ENCODE data around the gene NOL12.

NOL12 gene

GRCh38 chr22:37684803-37685615 is 1.1 kb upstream of the NOL12 start:
- H3K9me3 ChIP-seq (ENCODE audit: control insufficient read depth, insufficient read depth, low read length) = no peaks in the 10 kb centered on the region
- no peak overlapping the region for H3K4me3 ChIP-seq (ENCODE audit: low read length)
- TF ChIP-seq EZH2phosphoT487 (IDR thresholded peaks at IDR 0.05; ENCODE audit: borderline replicate concordance, low read length) (no peak), CTCF (IDR thresholded peaks at IDR 0.05; ENCODE audit: low read depth, low read length, poor library complexity, severe bottlenecking) (no peak)
- no peaks in the 10 kb centered on the region for H4K20me1 ChIP-seq (ENCODE audit: control insufficient read depth, insufficient read depth, low read depth, low read length)
- peak overlapping the region; percentile 79 for H3K4me2 ChIP-seq (ENCODE audit: low read length)
- H3K27me3 ChIP-seq (ENCODE audit: control insufficient read depth, low read length) = no peaks in the 10 kb centered on the region
- H3K4me1 ChIP-seq (ENCODE audit: control insufficient read depth, low read length) = peaks cover 28% of the 10 kb centered on the region
- no peak overlapping the region for H3K27ac ChIP-seq (ENCODE audit: low read depth, low read length)
- H3K9me2 ChIP-seq (replicated peaks; ENCODE audit: control insufficient read depth, low read length) = no peaks in the 10 kb centered on the region
- H3K36me3 ChIP-seq (ENCODE audit: control insufficient read depth, low read length) = peaks cover 28% of the 10 kb centered on the region
- H3K79me2 ChIP-seq (ENCODE audit: control insufficient read depth, low read length) = peaks cover 30% of the 10 kb centered on the region
- peaks cover 4% of the 10 kb centered on the region for H3F3A ChIP-seq (ENCODE audit: control insufficient read depth, insufficient read depth)

GRCh38 chr22:37690407-37690806 is 4.3 kb downstream of the NOL12 start:
- Histone ChIP-seq H3K27ac (ENCODE audit: low read depth, low read length) (no peak overlapping the region), H3K79me2 (ENCODE audit: control insufficient read depth, low read length) (peaks cover 30% of the 10 kb centered on the region), H3K9me2 (replicated peaks; ENCODE audit: control insufficient read depth, low read length) (no peaks in the 10 kb centered on the region), H3K4me1 (ENCODE audit: control insufficient read depth, low read length) (peaks cover 13% of the 10 kb centered on the region), H3F3A (ENCODE audit: control insufficient read depth, insufficient read depth) (0 out of 2 replicates have a peak, but pooled peaks cover 2% of the 10 kb centered on the region), H4K20me1 (ENCODE audit: control insufficient read depth, insufficient read depth, low read depth, low read length) (no peaks in the 10 kb centered on the region), H3K36me3 (ENCODE audit: control insufficient read depth, low read length) (peaks cover 55% of the 10 kb centered on the region), H3K27me3 (ENCODE audit: control insufficient read depth, low read length) (no peaks in the 10 kb centered on the region), H3K4me2 (ENCODE audit: low read length) (no peak overlapping the region), H3K9me3 (ENCODE audit: control insufficient read depth, insufficient read depth, low read length) (no peaks in the 10 kb centered on the region), H3K4me3 (ENCODE audit: low read length) (no peak overlapping the region)
- TF ChIP-seq CTCF (IDR thresholded peaks at IDR 0.05; ENCODE audit: low read depth, low read length, poor library complexity, severe bottlenecking) (no peak), EZH2phosphoT487 (IDR thresholded peaks at IDR 0.05; ENCODE audit: borderline replicate concordance, low read length) (no peak)

GRCh38 chr22:37690901-37691504 is 4.9 kb downstream of the NOL12 start:
- Histone ChIP-seq H3K79me2 (ENCODE audit: control insufficient read depth, low read length) (peaks cover 30% of the 10 kb centered on the region), H3K36me3 (ENCODE audit: control insufficient read depth, low read length) (peaks cover 55% of the 10 kb centered on the region), H3K4me1 (ENCODE audit: control insufficient read depth, low read length) (peaks cover 9% of the 10 kb centered on the region), H3K4me3 (ENCODE audit: low read length) (no peak overlapping the region), H3K9me3 (ENCODE audit: control insufficient read depth, insufficient read depth, low read length) (no peaks in the 10 kb centered on the region), H3K4me2 (ENCODE audit: low read length) (no peak overlapping the region), H3K27me3 (ENCODE audit: control insufficient read depth, low read length) (no peaks in the 10 kb centered on the region), H3K9me2 (replicated peaks; ENCODE audit: control insufficient read depth, low read length) (no peaks in the 10 kb centered on the region), H4K20me1 (ENCODE audit: control insufficient read depth, insufficient read depth, low read depth, low read length) (no peaks in the 10 kb centered on the region), H3F3A (ENCODE audit: control insufficient read depth, insufficient read depth) (peaks cover 7% of the 10 kb centered on the region; the same call in 1 of the 2 replicates), H3K27ac (ENCODE audit: low read depth, low read length) (no peak overlapping the region)
- TF ChIP-seq CTCF (IDR thresholded peaks at IDR 0.05; ENCODE audit: low read depth, low read length, poor library complexity, severe bottlenecking) = no peak
- TF ChIP-seq EZH2phosphoT487 (IDR thresholded peaks at IDR 0.05; ENCODE audit: borderline replicate concordance, low read length) = no peak
